NCI-H1105 (cell line): ENCODE data around the gene ZNF44.
"Not testable (repeated sequence)": the region's sequence is repeated elsewhere in the genome, so short reads cannot be mapped to it uniquely, and the experiment has no call there.

ENCODE experiments used
- DNase-seq: peaks from one replicate; lab custom pipeline; 2025; lab: John Stamatoyannopoulos, UW

ZNF44 gene

DNA sequence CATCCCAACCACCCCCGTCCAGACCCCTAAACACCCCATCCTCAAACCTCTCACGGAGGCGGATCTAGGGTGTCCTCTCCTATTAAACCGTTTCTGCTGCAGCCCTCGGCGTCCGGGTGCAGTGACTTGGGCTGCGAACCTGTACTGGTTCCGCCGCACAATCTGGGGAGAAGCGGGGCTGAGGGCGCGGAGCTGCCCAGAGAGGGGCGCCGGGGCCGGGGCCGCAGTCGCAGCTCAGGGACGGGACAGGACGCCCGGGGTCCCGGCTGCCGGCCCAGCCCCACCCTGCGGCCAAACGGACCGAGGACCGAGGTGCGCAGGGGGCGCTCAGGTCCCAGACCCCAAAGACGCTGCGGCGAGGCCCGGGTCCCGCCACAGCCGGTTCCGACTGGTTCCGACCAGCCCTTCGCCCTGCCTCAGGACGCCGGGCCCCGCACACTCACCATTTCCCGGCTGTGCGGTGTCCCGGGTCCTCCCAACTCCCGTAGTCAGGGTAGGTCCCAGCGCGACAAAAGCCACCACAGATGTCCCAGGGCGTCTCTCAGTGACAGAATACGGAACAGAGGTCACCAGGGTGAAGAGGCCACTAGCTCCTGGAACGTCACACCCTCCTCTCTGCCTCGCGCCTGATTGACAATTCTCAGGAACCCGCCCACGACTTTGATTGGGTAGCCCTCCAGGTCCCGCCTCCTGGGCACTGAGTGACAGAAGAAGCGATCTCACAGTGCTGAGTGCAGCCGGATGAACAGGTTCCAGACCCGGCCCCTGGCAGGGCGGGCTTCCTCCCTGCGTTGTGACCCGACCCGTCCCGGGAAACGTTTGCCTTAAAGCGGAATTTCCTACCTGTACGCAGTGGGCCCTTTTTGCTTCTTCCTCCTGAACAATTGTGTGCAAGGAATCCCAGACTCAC, at the start of gene ZNF44:
Gene ZNF44 (minus strand): TSS at position 635 of the 910 bp plus-strand sequence. CDS start 189 bp downstream, at position 446.
- DNase-seq = peak; percentile 97

DNA sequence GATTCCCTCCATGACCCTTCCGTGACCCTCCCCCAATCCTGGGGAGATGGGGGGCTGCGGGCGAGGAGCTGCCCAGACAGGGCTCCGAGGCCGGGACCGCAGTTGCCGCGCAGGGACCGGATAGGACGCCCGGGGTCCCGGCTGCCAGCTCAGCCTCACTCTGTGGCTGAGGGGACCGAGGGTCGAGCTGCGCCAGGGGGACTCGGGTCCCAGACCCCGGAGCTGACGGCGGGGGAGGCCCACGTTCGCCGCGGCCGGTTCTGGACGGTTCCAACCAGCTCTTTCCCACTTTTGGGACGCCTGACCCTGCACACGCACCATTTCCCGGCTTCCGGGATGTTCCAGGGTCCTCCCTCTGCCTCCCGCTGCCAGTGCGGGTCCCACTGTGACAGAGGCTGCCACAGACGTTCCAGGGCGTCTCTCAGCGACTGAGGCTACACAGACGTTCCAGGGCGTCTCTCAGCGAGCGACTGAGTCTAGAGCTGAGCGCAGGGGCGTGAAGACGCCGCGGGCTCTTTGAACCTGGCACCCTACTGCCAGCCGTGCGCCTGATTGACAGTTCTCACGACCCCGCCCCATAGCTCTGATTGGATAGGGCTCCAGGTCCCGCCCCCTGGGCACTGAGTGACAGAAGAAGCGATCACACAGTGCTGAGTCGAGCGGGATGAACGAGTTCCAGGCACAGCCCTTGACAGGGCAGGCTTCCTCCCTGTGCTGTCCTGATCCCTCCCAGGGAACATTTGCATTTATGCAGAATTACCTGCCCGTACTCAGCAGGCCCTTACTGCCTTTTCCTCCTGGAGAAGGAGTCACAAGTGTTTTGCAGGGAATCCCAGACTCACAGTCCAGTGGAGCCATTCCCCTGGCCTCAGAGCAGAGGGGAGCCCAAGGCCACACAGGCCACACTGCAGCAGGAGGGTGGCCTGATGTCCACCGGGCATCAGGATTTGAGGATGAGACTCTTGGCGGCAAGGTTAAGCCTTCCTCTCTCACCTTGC, 38.8 kb upstream of the ZNF44 start, which contains the start of gene ZNF563:
Gene ZNF563 (minus strand): TSS at position 472 of the 998 bp plus-strand sequence. CDS start 151 bp downstream, at position 321.
- peak; percentile 98 for DNase-seq

DNA sequence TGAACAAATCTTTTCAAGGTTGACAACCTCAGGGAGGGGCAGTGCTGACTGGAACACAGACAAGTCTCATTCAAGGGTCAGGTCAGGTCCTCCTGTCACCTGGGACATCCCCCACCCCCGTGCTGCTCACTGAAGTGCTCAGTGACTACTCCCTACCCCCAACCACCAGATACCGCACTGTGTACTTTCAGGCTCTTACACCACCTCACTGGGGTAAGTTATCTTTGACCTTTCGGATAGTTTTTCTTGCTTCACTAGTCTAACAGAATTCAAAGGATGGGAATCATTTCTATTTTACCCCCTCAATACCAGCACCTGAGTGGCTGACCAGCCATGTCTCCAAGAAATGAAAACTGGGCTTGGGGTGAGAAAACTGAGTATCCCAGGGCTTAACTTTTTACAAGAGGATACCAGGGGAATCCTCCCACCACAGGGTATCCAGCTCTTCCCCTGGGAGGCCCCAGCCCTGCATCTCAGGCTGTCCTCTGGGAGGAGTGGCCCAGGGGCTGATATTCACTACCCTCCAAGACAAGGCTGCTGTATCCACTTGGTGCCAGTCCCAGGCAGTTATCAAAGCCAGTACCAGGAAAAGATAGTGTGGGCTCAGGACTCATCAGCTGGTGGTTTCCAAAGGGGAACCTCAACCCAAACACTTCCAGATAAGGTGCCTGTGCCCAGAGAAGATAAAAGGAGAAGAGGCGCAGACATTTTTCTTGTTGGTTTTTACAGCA, 36.7 kb upstream of the ZNF44 start:
- no peak for DNase-seq

DNA sequence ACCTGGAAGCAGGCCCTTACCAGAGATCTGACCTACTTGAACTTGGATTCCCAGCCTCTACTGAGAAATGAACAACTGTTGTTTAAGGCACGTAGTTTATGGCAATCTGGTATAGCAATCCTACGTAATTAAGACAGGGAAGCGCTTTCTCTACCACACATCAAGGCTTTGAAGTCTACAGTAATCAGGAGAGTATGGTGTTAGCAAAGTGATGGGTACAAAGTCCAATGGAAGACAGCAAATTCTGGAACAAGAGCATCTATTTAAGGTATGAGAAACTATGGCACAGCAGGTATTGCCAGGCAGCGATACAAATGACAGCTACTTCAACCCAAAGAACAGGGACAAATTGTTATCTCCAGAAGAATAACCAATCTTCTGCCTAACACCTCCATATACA, 35.7 kb upstream of the ZNF44 start:
- DNase-seq = no peak

DNA sequence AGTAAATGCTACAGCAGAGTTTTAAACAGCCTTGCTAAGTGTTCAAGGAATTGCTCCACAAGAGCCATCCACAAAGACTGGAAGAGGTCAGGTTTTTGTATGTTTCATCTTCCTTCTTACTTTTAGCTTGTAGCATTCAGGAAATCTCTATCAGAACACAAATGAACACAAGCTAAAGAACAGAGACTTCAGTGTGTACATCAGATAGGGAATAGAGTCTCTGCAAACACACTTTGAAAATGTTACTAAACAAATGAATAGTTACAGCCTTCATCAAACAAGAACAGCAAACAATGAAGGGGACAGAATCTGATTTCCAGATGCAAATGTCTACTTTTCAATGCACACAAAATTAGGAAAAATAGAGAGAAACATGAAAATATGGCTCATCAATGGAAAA, 31.0 kb upstream of the ZNF44 start:
- no peak for DNase-seq

DNA sequence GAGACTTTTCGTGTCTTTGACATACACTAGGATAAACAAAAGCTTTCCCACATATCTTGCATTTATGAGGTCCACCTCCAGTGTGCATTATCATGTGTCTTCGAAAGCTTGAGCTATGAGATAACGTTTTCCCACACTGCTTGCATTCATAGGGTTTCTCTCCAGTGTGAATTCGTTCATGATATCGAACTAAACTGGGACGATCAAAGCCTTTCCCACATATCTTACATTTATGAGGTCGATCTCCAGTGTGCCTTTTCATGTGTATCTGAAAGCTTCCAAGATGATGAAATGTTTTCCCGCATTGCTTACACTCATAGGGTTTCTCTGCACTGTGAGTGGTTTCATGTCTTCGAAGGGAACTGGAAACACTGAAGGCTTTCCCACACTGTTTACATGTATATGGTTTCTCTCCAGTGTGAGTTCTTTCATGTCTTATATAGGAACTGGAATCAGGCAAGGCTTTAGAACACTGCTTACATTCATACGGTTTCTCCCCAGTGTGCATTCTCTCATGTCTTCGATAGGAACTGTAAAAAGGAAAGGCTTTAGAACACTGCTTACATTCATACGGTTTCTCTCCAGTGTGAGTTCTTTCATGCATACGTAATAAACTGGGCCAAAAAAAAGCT, 24.2 kb upstream of the ZNF44 start:
- DNase-seq = no peak

DNA sequence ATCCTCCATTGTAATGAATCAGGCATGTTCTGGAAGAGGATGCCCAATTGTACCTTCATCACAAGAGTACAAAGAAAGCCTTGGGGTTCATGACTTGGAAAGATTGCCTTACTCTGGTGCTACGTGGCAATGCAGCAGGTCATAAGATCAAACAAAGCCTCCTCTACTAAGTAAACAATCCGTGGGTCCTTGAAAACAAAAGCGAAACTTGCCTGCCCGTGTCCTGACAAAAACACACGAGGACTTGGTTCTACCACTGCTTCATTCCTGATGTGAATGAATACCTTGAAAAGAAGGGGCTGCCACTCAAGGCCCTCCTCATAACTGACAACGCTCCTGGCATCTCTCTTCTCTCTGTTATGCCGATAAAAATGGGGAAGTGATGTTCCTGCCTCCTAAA, 19.9 kb upstream of the ZNF44 start:
- DNase-seq = no peak

DNA sequence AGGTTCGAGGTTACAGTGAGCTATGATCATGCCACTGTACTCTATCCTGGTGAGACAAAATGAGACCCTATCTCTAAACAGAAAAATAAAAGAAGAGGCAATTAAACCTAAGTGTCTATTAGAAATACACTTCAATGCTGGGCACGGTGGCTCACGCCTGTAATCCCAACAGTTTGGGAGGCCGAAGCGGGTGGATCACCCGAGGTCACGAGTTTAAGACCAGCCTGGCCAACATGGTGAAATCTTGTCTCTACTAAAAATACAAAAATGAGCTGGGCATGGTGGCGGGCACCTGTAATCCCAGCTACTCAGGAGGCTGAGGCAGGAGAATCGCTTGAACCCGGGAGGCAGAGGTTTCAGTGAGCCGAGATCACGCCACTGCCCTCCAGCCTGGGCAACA, 14.2 kb upstream of the ZNF44 start:
- DNase-seq = not testable (repeated sequence)

DNA sequence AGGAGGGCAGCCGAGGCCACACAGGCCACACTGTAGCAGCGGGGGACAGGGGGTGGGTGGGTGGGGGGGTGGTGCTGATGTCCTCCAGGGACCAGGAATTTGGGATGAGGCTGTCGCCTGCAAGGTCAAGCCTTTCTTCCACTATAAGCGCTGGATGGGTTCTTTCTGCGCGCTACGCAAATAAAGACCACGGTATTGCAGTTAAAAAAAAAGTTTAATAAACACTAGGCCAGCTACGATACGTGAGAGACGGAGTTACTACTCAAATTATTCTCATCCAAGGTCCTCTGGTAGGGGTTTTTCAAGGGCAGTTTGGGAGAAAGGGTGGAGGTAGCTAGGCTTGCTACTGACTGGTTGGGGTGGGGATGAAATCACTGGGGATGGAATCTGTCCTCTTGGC, 508 bp upstream of the ZNF44 start:
- no peak for DNase-seq

DNA sequence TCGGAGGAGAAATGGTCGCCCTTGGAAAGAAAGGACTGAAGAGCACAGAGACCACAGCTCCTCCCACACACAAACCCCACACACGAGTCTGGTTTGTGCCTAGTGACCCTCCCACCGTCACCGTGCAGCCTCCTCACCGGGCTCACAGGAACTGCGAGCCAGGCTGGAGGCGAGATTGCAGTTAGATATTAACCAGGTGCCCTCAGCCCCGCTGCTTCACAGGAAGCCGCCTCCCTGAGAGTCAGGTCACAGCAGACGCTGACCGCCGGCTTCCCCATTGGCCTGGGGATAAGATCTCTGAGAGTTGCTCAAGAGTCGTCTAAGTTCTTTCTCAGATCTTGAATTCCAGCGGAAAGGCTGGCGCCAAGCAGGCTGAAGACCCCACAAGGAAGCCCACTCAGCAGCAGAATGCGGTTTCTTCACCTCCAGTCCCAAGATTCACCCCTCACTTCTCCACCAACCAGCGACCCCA, 870 bp downstream of the ZNF44 start:
- peak; percentile 17 for DNase-seq

DNA sequence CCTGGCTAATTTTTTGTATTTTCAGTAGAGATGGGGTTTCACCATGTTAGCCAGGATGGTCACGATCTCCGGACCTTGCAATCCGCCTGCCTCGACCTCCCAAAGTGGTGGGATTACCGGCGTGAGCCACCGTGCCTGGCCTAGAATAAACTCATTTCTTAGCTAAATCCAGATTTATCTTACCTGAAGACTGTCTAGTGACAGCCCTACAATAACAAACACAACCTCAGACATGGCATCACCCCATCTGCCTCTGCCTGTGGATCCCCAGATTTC, 5.0 kb downstream of the ZNF44 start:
- DNase-seq = no peak

DNA sequence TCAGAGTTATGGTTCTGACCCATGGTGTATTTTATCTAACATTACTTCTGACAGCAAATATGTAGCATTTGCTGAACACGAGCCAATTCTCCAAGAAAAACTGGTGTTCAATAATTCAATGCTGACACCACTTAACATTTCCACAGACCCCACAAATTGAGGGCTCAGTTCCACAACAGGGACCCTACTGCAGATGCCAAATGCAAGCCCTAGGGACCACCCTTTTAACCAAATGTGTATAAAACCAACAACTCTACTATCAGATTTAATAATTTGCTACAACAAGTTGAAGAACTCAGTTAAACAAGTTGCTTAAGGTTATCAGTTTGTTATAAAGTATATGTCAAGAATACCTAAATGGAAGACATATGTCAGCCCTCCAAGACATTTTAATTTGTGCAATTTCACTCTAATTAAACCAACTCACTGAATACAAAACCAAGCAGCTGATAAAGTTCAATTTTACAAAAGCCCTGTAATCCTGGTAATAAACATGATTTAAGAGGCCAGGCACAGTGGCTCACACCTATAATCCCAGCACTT, 6.7 kb downstream of the ZNF44 start:
- no peak for DNase-seq

DNA sequence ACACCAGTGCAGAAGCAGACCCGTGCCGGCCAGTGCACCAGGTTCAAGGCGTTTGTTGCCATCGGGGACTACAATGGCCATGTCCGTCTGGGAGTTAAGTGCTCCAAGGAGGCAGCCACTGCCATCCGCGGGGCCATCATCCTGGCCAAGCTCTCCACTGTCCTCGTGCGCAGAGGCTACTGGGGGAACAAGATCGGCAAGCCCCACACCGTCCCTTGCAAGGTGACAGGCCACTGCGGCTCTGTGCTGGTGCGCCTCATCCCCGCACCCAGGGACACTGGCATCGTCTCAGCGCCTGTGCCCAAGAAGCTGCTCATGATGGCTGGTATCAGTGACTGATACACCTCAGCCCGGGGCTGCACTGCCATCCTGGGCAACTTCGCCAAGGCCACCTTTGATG, 10.1 kb downstream of the ZNF44 start:
- no peak for DNase-seq

DNA sequence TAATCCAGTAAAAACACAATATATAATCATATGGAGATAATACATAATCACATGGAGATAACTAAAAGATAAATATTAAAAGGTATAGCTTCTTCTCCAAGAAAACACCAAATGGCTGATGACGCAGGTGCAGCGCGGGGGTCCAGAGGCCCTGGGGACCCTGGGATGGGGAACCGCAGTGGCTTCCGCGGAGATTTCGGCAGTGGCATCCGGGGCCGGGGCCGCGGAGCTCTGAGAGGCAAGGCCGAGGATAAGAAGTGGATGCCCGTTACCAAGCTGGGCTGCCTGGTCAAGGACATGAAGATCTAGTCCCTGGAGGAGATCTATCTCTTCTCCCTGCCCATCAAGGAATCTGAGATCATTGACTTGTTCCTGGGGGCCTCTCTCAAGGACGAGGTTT, 10.5 kb downstream of the ZNF44 start:
- DNase-seq = no peak

DNA sequence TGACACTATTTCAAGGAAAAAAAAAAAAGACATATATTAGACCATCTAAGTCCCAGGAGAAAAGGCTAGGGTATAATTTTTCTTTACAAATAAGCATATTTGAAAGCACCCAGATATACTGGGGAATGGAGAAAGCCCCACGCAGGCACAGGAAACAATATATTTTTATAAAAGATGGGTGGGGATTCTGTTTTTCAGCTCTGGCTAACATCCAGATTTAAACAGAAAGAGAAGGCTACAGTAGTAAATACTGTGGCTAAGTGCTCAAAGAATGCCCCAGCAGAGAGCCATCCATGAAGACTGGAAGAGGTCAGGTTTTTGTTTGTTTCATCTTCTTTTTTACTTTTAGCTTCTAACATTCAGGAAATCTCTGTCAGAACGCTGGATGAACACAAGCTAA, 16.0 kb downstream of the ZNF44 start:
- no peak for DNase-seq

DNA sequence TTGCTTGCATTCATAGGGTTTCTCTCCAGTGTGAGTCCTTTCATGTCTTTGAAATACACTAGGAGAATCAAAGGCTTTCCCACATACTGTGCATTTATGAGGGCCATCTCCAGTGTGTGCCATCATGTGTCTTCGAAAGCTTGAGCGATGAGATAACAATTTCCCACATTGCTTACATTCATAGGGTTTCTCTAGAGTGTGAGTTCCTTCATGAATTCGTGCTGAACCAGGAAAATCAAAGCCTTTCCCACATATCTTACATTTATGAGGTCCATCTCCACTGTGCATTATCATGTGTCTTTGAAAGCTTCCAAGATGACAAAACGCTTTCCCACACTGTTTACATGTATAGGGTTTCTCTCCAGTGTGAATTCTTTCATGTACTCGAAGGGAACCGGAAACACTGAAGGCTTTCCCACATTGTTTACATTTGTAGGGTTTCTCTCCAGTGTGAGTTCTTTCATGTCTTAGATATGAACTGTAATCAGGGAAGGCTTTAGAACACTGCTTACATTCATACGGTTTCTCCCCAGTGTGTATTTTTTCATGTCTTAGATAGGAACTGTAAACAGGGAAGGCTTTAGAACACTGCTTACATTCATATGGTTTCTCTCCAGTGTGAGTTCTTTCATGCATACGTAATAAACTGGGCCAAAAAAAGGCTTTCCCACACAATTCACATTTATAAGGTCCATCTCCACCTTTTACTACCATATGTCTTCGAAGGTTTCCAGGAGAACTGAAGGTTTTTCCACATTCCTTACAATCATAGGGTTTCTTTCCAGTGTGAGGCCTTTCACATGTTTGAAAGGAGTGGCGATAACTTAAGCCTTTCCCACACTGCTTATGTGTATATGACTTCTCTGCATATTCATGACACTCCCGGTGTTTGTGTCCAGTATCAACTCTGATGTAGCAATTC, 21.4 kb downstream of the ZNF44 start:
- no peak for DNase-seq

DNA sequence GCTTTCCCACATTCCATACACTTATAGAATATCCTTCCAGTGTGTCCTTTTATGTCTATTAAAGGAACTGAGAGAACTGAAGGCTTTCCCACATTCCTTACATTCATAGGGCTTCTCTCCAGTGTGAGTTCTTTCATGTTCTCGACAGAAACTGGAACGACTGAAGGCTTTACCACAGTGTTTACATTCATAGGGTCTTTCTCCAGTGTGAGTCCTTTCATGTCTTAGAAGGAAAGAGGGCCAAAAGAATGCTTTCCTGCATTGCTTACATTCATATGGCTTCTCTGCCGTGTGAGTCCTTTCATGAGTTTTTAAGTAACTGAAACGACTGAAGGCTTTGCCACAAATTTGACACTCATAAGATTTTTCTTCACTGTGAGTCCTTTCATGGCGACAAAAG, 22.3 kb downstream of the ZNF44 start:
- DNase-seq = no peak

DNA sequence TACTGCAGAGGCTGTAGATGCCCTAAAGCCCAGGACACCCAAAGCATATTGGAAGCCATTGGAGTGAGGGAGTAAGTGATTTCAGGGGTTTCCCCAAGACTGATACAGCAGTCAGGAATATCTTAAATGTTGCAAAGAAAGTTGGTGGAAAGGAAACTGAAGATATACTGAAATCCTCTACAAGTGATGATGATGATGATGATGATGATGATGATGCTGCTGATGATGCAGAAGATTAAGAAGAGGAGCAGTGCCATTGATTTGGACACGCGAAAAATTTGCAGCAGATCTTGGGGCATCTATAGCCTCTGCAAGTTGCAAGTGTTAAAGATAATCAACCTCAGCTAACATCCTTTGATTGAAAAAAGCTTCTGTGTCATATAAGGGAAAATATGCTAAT, 23.8 kb downstream of the ZNF44 start:
- no peak for DNase-seq

DNA sequence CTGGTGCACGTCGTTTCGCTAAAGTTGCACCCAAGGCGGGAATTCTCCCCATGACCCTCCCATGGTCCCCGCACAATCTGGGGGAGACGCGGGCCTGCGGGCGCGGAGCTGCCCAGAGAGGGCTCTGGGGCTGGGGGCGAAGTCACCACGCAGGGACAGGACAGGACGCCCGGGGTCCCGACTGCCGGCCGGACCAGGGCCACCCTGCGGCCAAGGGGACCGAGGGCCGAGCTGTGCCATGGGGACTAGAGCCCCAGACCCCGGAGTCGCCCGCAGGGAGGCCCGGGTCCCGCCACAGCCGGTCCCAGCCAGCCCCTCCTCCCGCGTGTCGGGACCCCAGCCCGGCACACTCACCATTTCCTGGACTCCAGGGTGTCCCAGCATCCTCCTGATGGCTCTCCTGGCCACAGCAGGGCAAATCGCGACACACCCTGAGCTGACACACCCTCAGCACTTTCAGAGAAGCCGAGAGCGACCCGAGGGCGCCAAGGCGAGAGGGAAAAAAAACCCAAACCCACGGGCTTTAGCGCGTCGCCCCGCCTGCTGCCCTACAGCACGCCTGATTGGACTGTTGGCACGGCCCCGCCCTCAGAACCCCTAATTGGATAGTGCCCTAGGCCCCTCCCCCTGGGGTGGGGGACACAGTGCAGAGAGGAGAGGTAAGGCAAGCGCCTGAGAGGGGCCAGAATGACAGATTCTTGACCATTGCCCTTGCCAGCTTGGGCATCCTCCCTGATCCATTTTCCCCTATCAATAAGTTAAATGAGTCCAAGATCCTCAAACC, 28.6 kb downstream of the ZNF44 start:
- DNase-seq = no peak
